HCT116 (cell line): Measurements from ENCODE around the gene TECPR1. TPM values are rescaled to one million over a fixed set of nuclear protein-coding genes. Genes with fewer than 3 reads are reported as not detected.

Source experiments
- ATAC-seq: fragments of 200-7000 bp; cut with Tn5 transposase; 2 replicates; pipeline ENCODE4 v1.9.1; 2020; ENCODE audit warnings: mild to moderate bottlenecking, moderate library complexity
- BruUV-seq: library from RNA; stranded (reverse); fragments of 400-500 nt; replicated peaks from 2 replicates; lab custom pipeline; 2021; lab: Mats Ljungman, UMichigan
- CTCF ChIA-PET: fragments of 300-600 bp; sonication (Branson Sonifier 250); formaldehyde crosslinking; loops from one replicate; lab custom pipeline; 2021; ENCODE audit warnings: antibody characterized with exemption; lab: Charles Lee
- POLR2A ChIA-PET: fragments of 300-600, 350-600 bp; sonication (Branson Sonifier 250); formaldehyde crosslinking; loops from one replicate; lab custom pipeline; 2021; ENCODE audit warnings: antibody characterized with exemption; lab: Charles Lee
- RAD21 ChIA-PET, 2 experiments: fragments of 300-600 bp; sonication (Branson Sonifier 250); formaldehyde crosslinking; loops; one replicate each; lab custom pipeline; 2023; ENCODE audit warnings: low total read pairs in 2 of 2; ENCODE audit not compliant: uncharacterized antibody in 2 of 2, unreplicated experiment in 2 of 2, low non-redundant PET in 1 of 2; lab: Charles Lee
- DNase-seq: peaks from one replicate; pipeline ENCODE4 v3.0.0-alpha.2; 2010; ENCODE audit warnings: low read depth, low spot score
- H2AFZ ChIP-seq: fragments of 200-600 bp; shearing (Covaris generic), sonication (generic); 2 replicates; pipeline ENCODE4 v1.6.1; 2017; ENCODE audit warnings: low read depth, mixed run types, mixed read lengths, antibody characterized with exemption, low read length; ENCODE audit not compliant: poor library complexity, severe bottlenecking
- H3K27ac ChIP-seq: 2 replicates; pipeline ENCODE4 v1.5.1; 2012; ENCODE audit warnings: low read depth, low read length
- H3K27me3 ChIP-seq: fragments of 200-600 bp; sonication (generic); 2 replicates; pipeline ENCODE4 v1.6.1; 2016; ENCODE audit warnings: mixed run types, low read length, mixed read lengths; ENCODE audit not compliant: insufficient read depth
- H3K36me3 ChIP-seq, 2 experiments: fragments of 200-500 bp in 1 of 2; fragments of 200-600 bp in 1 of 2; sonication (Bioruptor generic) in 1 of 2; sonication (generic) in 1 of 2; 2 replicates each; pipeline versions ENCODE4 v1.5.1 to v1.6.1; 2014 to 2016; ENCODE audit warnings: low read length in 2 of 2, inconsistent platforms in 1 of 2, mixed read lengths in 1 of 2, mixed run types in 1 of 2; ENCODE audit not compliant: insufficient read depth in 2 of 2, control insufficient read depth in 1 of 2
- H3K4me1 ChIP-seq, 2 experiments: fragments of 200-600 bp in 1 of 2; sonication (generic) in 1 of 2; 2 replicates each; pipeline versions ENCODE4 v1.5.1 to v1.6.1; 2012 to 2017; ENCODE audit warnings: low read length in 2 of 2, inconsistent platforms in 1 of 2, mild to moderate bottlenecking in 1 of 2, mixed read lengths in 1 of 2, mixed run types in 1 of 2, moderate library complexity in 1 of 2; ENCODE audit not compliant: insufficient read depth in 2 of 2, control insufficient read depth in 1 of 2
- H3K4me2 ChIP-seq: fragments of 200-600 bp; sonication (generic); 2 replicates; pipeline ENCODE4 v1.6.1; 2017; ENCODE audit warnings: mixed run types, low read length, mixed read lengths
- H3K4me3 ChIP-seq, 2 experiments: fragments of 200-600 bp in 1 of 2; sonication (generic) in 1 of 2; replicated peaks in 1 of 2; 2 replicates each; pipeline ENCODE4 v1.5.1; 2011 to 2016; ENCODE audit warnings: low read length in 2 of 2, control low read depth in 1 of 2, low read depth in 1 of 2, mild to moderate bottlenecking in 1 of 2, mixed read lengths in 1 of 2, mixed run types in 1 of 2
- H3K79me2 ChIP-seq: fragments of 200-600 bp; sonication (generic); 2 replicates; pipeline ENCODE4 v1.6.1; 2017; ENCODE audit warnings: mild to moderate bottlenecking, mixed run types, low read length, moderate library complexity, mixed read lengths; ENCODE audit not compliant: insufficient read depth
- H3K9ac ChIP-seq: fragments of 200-600 bp; sonication (generic); 2 replicates; pipeline ENCODE4 v1.6.1; 2016; ENCODE audit warnings: low read length, mixed read lengths
- H3K9me2 ChIP-seq: fragments of 200-600 bp; sonication (generic), shearing (Covaris generic); 2 replicates; pipeline ENCODE4 v1.6.1; 2017; ENCODE audit warnings: mixed run types, mild to moderate bottlenecking, moderate library complexity; ENCODE audit not compliant: insufficient read depth
- H3K9me3 ChIP-seq, 2 experiments: fragments of 200-500 bp in 1 of 2; fragments of 200-600 bp in 1 of 2; sonication (Bioruptor generic) in 1 of 2; sonication (generic) in 1 of 2; 2 replicates each; pipeline ENCODE4 v1.6.1; 2014 to 2017; ENCODE audit warnings: low read length in 2 of 2, mixed read lengths in 2 of 2, inconsistent platforms in 1 of 2, low read depth in 1 of 2, mild to moderate bottlenecking in 1 of 2, mixed run types in 1 of 2, moderate library complexity in 1 of 2; ENCODE audit not compliant: control insufficient read depth in 1 of 2, insufficient read depth in 1 of 2
- H4K20me1 ChIP-seq: fragments of 200-600 bp; sonication (generic), shearing (Covaris generic); 2 replicates; pipeline ENCODE4 v1.6.1; 2017; ENCODE audit warnings: mixed run types, mild to moderate bottlenecking, moderate library complexity; ENCODE audit not compliant: insufficient read depth
- ATF3 ChIP-seq: IDR thresholded peaks from 2 replicates; pipeline ENCODE4 v1.6.1; 2012
- CBX3 ChIP-seq: IDR thresholded peaks from 2 replicates; pipeline ENCODE4 v1.6.1; 2012; ENCODE audit warnings: low read depth
- CTCF ChIP-seq, 3 experiments: fragments of 200-600 bp in 1 of 3; sonication (generic) in 1 of 3; IDR thresholded peaks in 2 of 3; conservative IDR thresholded peaks in 1 of 3; 2 replicates each; pipeline ENCODE4 v1.5.1; 2012 to 2017; ENCODE audit warnings: low read depth in 2 of 3, low read length in 2 of 3, antibody characterized with exemption in 1 of 3, borderline replicate concordance in 1 of 3, control low read depth in 1 of 3, mild to moderate bottlenecking in 1 of 3, mixed read lengths in 1 of 3, mixed run types in 1 of 3, moderate library complexity in 1 of 3; ENCODE audit not compliant: insufficient read depth in 1 of 3
- EGR1 ChIP-seq: IDR thresholded peaks from 2 replicates; pipeline ENCODE4 v1.6.1; 2012; ENCODE audit warnings: low read depth
- EZH2 ChIP-seq: fragments of 200-600 bp; sonication (generic); IDR thresholded peaks from 2 replicates; pipeline ENCODE4 v1.6.1; 2017; ENCODE audit warnings: antibody characterized with exemption, mixed run types
- EZH2phosphoT487 ChIP-seq: fragments of 200-600 bp; IDR thresholded peaks from 2 replicates; pipeline ENCODE4 v1.6.1; 2018; ENCODE audit warnings: antibody characterized with exemption, borderline replicate concordance
- FOSL1 ChIP-seq: IDR thresholded peaks from 2 replicates; pipeline ENCODE4 v1.6.1; 2012; ENCODE audit warnings: low read depth
- POLR2A ChIP-seq: IDR thresholded peaks from 2 replicates; pipeline ENCODE4 v1.7.0; 2011; ENCODE audit warnings: borderline replicate concordance; ENCODE audit not compliant: insufficient read depth, insufficient read length; ENCODE audit errors: extremely low read depth
- POLR2AphosphoS5 ChIP-seq: IDR thresholded peaks from 2 replicates; pipeline ENCODE4 v1.6.1; 2011; ENCODE audit warnings: mild to moderate bottlenecking, low read depth, low read length, moderate library complexity
- RAD21 ChIP-seq: IDR thresholded peaks from 2 replicates; pipeline ENCODE4 v1.6.1; 2012; ENCODE audit warnings: low read depth, mild to moderate bottlenecking
- SIN3A ChIP-seq: IDR thresholded peaks from 2 replicates; pipeline ENCODE4 v1.6.1; 2012; ENCODE audit warnings: low read depth
- SP1 ChIP-seq: IDR thresholded peaks from 2 replicates; pipeline ENCODE4 v1.6.1; 2012; ENCODE audit warnings: low read depth
- SRF ChIP-seq: IDR thresholded peaks from 2 replicates; pipeline ENCODE4 v1.6.1; 2012; ENCODE audit warnings: low read depth
- TCF7L2 ChIP-seq: IDR thresholded peaks from 2 replicates; pipeline ENCODE4 v1.7.0; 2011; ENCODE audit warnings: borderline replicate concordance, inconsistent platforms; ENCODE audit not compliant: insufficient read depth, insufficient read length; ENCODE audit errors: extremely low read depth
- ZBTB33 ChIP-seq: IDR thresholded peaks from 2 replicates; pipeline ENCODE4 v1.6.1; 2011; ENCODE audit warnings: mild to moderate bottlenecking, low read length, moderate library complexity; ENCODE audit not compliant: insufficient replicate concordance; ENCODE audit errors: extremely low read depth
- ZFX ChIP-seq: fragments of 450-650 bp; IDR thresholded peaks from 2 replicates; pipeline ENCODE4 v1.6.1; 2017
- ZNF274 ChIP-seq: fragments of 200-500 bp; sonication (Bioruptor generic); IDR thresholded peaks from 2 replicates; pipeline ENCODE4 v1.6.1; 2014; ENCODE audit warnings: mild to moderate bottlenecking, low read depth, low read length, inconsistent platforms
- intact Hi-C: fragments of 100-400 bp; cut with micrococcal nuclease; formaldehyde crosslinking; loops from 2 replicates; pipeline ENCODE4 v1.10.0; 2022
- total RNA-seq: library from RNA; stranded (reverse); gene quantifications from one replicate; pipeline ENCODE4 v1.2.1, GENCODE V29; 2021; ENCODE audit not compliant: unreplicated experiment
- TF ChIP-seq, protein P1 (sequence below): IDR thresholded peaks from 2 replicates; pipeline ENCODE4 v1.6.1; 2012

The TECPR1 gene
- total RNA-seq, 1 experiment from 2014 or later: 19.9 TPM

GRCh38 chr7:98238976-98239375 lies 13.1 kb downstream of the TECPR1 start:
- DNase-seq (no peak), ATAC-seq (no peak)
- no TSS peak for BruUV-seq
- no peaks in the 10 kb centered on the region for H3K4me1 ChIP-seq
- ChIA-PET POLR2A (no interaction called here), RAD21 (no interaction called here), CTCF (no interaction called here)
- no peaks in the 10 kb centered on the region for H3K79me2 ChIP-seq
- no peaks in the 10 kb centered on the region for H3K27me3 ChIP-seq
- H2AFZ ChIP-seq: no peak overlapping the region
- no peak overlapping the region for H3K27ac ChIP-seq
- intact Hi-C loops: no loop called here
- H3K4me3 ChIP-seq: no peak overlapping the region
- TF ChIP-seq ZBTB33: no peak
- TF ChIP-seq, protein P1, sequence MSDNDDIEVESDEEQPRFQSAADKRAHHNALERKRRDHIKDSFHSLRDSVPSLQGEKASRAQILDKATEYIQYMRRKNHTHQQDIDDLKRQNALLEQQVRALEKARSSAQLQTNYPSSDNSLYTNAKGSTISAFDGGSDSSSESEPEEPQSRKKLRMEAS: no peak
- TF ChIP-seq ATF3: no peak
- no peak for TF ChIP-seq SRF
- no peak for TF ChIP-seq FOSL1
- H3K36me3 ChIP-seq: no peaks in the 10 kb centered on the region; a peak in 1 of 4 replicates
- H3K9ac ChIP-seq: no peak overlapping the region
- no peaks in the 10 kb centered on the region for H3K9me2 ChIP-seq
- no peaks in the 10 kb centered on the region for H4K20me1 ChIP-seq
- H3K9me3 ChIP-seq: no peaks in the 10 kb centered on the region
- no peak overlapping the region for H3K4me2 ChIP-seq

GRCh38 chr7:98238076-98238475 lies 14.0 kb downstream of the TECPR1 start:
- no peak for ATAC-seq
- DNase-seq: no peak
- Histone ChIP-seq H3K27me3 (no peaks in the 10 kb centered on the region), H2AFZ (no peak overlapping the region), H3K27ac (no peak overlapping the region), H3K4me1 (no peaks in the 10 kb centered on the region), H3K4me3 (no peak overlapping the region), H3K36me3 (no peaks in the 10 kb centered on the region; a peak in 1 of 4 replicates), H3K4me2 (no peak overlapping the region), H4K20me1 (no peaks in the 10 kb centered on the region), H3K9me2 (no peaks in the 10 kb centered on the region), H3K9me3 (no peaks in the 10 kb centered on the region), H3K79me2 (no peaks in the 10 kb centered on the region), H3K9ac (no peak overlapping the region)
- intact Hi-C loops: no loop called here
- POLR2A ChIA-PET: no interaction called here
- no TSS peak for BruUV-seq
- RAD21 ChIA-PET: no interaction called here
- CTCF ChIA-PET: no interaction called here
- TF ChIP-seq EZH2 (no peak), CTCF (IDR thresholded peaks at IDR 0.05 in 2 of 3, conservative IDR thresholded peaks at IDR 0.05 in 1 of 3; ENCODE audit: borderline replicate concordance in 1 of 3, insufficient read depth in 1 of 3, low read depth in 2 of 3, low read length in 2 of 3) (no peak), EGR1 (no peak), SRF (no peak), RAD21 (no peak), SIN3A (no peak), TCF7L2 (no peak), ZFX (no peak), POLR2A (no peak), POLR2AphosphoS5 (no peak), CBX3 (no peak), FOSL1 (no peak), EZH2phosphoT487 (no peak), SP1 (no peak), ZNF274 (no peak)
- TF ChIP-seq, protein P1: no peak
